Stimulated activated naive CD8-positive, alpha-beta T cell treated with anti-CD3 and anti-CD28 coated beads, Interleukin-15, Interleukin-2, amounts not matched to agents 100 ng/mL and 50 ng/mL, for 24 hours (primary cell): ENCODE data around the gene ZNF213.

Experiments
- H3K27ac Mint-ChIP-seq: one replicate; pipeline ENCODE4 v1.8.0; 2021; ENCODE audit warnings: mild to moderate bottlenecking, mixed read lengths
- H3K27me3 Mint-ChIP-seq: one replicate; pipeline ENCODE4 v1.8.0; 2021; ENCODE audit warnings: mixed read lengths
- H3K36me3 Mint-ChIP-seq: one replicate; pipeline ENCODE4 v1.8.0; 2021; ENCODE audit warnings: low read depth, mixed read lengths
- H3K4me1 Mint-ChIP-seq: one replicate; pipeline ENCODE4 v1.8.0; 2021; ENCODE audit warnings: low read depth, mixed read lengths
- H3K4me3 Mint-ChIP-seq: one replicate; pipeline ENCODE4 v1.8.0; 2021; ENCODE audit warnings: mild to moderate bottlenecking, mixed read lengths
- H3K9me3 Mint-ChIP-seq: one replicate; pipeline ENCODE4 v1.8.0; 2021; ENCODE audit warnings: mixed read lengths

The ZNF213 gene, protein sequence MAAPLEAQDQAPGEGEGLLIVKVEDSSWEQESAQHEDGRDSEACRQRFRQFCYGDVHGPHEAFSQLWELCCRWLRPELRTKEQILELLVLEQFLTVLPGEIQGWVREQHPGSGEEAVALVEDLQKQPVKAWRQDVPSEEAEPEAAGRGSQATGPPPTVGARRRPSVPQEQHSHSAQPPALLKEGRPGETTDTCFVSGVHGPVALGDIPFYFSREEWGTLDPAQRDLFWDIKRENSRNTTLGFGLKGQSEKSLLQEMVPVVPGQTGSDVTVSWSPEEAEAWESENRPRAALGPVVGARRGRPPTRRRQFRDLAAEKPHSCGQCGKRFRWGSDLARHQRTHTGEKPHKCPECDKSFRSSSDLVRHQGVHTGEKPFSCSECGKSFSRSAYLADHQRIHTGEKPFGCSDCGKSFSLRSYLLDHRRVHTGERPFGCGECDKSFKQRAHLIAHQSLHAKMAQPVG

DNA sequence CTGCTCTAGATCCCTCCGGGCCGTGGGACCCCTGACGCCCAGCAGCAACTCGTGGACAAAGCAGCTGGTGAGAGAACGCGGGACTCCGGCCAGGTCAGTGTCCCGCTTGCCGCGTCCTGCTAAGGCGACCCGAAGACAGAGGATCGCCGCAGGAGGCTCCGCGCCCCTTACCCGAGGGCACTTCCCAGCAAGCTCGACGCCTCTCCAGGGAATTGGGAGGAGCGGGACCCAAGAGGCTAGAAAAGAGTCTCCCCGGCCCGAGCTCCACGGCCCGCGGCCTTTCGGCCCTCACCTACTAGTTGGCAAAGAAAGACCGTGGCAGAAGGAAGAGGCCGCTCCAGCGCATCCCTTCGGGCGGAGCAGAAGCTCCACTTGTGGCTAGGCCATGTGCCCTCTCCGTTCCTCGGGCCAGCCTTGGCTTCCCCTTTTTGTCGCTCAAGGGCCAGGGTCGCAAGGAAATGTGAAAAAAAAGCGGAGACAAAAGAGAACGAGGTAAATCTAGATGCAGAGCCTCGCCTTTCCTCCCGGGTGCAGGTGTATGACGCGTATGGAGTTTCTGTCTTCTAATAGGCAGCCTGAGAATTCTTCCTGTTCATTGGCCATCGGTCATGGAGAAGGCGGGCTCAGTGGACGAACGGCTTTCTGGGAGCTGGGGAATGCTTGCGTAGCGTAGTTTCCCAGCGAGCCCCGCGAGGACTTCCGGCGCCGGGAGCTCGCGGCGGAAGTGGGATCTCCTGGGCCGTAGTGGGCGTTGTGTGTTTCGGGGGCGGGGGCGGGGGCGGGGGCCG, at the start of gene ZNF213:
Gene ZNF213 (plus strand): TSS at position 692 of the 788 bp plus-strand sequence. CDS start 2,252 bp downstream, outside the sequence.
- H3K4me1 Mint-ChIP-seq: peaks cover 28% of the 10 kb centered on the region
- peaks cover 11% of the 10 kb centered on the region for H3K36me3 Mint-ChIP-seq
- H3K27ac Mint-ChIP-seq: peak within 1 kb of the TSS; percentile 94

DNA sequence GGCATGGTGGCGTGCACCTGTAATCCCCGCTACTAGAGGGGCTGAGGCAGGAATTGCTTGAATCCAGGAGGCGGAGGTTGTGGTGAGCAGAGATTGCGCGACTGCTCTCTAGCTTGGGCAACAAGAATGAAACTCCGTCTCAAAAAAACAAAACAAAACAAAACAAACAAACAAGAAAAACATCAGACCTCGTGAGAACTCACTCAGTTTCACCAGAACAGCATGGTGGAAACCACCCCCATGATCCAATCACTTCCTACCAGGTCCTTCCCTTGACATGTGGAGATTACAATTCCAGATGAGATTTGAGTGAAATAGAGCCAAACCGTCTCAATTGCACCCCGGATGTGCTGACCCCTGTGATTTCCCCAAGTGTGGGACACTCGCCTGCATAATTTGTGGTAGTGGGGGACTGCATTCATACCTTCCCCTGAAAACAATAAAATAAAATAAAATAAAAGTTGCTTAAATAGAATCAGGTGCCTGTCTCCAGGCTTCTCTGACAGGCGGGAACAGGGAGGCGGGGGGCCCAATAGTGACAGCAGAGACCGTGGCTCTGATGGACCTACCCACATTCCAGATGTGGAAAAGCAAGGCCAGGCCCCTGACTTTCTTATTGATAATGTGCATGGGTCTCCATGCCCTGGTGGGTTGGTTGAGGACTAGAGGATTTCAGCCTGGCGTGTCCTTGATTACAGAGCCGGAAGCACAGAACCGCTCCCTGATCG, 48.8 kb upstream of the ZNF213 start:
- H3K4me3 Mint-ChIP-seq: peak overlapping the region; percentile 35
- no peaks in the 10 kb centered on the region for H3K9me3 Mint-ChIP-seq
- no peaks in the 10 kb centered on the region for H3K27me3 Mint-ChIP-seq
- no peaks in the 10 kb centered on the region for H3K36me3 Mint-ChIP-seq
- H3K4me1 Mint-ChIP-seq: peaks cover 33% of the 10 kb centered on the region
- no peak overlapping the region for H3K27ac Mint-ChIP-seq

More for the DNA sequence above, at the start of gene ZNF213:
- peak within 1 kb of the TSS; percentile 99 for H3K4me3 Mint-ChIP-seq
- H3K27me3 Mint-ChIP-seq: no peaks in the 10 kb centered on the region
- no peaks in the 10 kb centered on the region for H3K9me3 Mint-ChIP-seq

DNA sequence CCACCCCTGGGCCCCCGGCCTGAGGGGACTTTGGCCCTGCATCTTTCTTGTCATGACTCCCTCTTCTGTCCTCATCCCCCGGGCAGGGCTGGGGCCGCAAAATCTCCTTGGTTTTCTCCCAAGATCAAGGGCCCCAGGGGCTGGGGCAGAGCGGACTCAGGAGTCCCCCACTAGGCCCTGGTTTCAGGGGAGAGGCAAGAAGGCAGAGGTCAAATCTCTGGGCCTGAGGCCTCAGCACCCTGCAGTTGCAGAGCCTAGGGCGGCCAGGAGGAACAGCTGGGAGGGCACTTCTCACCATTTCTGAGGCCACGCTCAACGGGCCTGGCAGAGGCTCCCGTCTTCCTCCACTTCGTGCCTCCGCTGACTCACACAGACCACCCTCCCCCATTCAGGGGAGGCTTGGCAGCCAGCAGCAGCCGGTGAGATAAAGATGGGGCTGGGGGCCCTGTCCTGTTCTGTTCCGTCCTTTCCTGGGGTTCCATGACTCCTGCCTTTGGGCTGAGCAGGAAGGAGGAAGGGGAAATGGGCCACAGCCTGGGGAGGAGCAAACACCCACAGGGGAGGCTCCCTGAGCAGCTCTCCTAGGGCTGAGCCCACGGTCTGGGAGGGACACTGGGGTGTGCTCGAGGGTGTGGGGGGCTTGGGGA, 48.1 kb upstream of the ZNF213 start:
- peak overlapping the region; percentile 53 for H3K4me3 Mint-ChIP-seq
- no peaks in the 10 kb centered on the region for H3K9me3 Mint-ChIP-seq
- H3K27me3 Mint-ChIP-seq: no peaks in the 10 kb centered on the region
- no peak overlapping the region for H3K27ac Mint-ChIP-seq
- peaks cover 34% of the 10 kb centered on the region for H3K4me1 Mint-ChIP-seq
- H3K36me3 Mint-ChIP-seq: no peaks in the 10 kb centered on the region

DNA sequence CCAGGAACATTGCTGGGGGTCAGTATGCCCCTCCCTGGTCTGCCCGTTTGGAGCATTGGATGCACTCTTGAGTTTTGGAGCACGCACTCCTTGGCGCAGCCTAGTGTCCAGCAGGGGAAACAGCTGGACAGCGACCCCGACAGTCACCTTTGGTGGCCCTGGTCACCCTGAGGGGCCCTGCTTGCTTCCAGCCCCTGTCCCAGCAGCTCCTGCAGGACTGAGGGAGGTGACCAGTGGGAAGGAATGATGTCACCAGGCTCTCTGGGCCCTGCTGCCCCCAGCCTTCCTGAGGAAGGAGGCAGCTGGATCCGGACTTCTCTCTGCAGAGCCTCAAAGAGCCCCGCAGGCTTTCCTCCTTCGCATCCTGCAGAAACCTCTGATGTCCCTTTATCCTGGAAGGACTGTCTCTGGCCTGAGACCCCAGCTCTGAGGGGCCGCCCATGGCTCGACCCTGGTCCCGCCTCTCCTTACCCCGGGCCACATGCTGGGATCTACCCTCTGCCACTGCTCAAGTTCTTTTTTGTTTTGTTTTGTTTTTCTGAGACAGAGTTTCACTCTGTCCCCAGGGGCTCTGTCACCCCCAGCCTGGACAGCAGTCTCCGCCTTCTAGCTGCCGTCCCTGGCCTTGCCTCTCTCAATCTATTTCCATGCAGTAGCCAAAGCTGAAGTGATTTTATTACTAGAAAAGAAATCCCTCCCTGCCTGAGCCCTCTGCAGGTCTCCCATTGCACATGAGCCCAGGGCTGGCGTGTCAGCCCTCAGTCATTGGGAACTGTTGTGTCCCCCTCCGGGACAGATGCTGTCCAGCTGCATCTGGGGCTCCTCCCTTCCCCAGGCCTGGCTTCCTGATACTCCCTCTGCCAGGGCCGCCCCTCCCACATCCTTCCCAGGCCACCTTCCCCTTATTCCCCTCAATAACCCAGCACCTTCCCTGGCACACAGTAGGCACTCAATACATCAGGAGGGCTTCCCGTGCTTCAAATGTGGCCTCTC, 47.3 kb upstream of the ZNF213 start:
- Mint-ChIP-seq H3K9me3 (no peaks in the 10 kb centered on the region), H3K27me3 (no peaks in the 10 kb centered on the region), H3K4me1 (peaks cover 34% of the 10 kb centered on the region), H3K4me3 (peak overlapping the region; percentile 53), H3K27ac (no peak overlapping the region), H3K36me3 (no peaks in the 10 kb centered on the region)

DNA sequence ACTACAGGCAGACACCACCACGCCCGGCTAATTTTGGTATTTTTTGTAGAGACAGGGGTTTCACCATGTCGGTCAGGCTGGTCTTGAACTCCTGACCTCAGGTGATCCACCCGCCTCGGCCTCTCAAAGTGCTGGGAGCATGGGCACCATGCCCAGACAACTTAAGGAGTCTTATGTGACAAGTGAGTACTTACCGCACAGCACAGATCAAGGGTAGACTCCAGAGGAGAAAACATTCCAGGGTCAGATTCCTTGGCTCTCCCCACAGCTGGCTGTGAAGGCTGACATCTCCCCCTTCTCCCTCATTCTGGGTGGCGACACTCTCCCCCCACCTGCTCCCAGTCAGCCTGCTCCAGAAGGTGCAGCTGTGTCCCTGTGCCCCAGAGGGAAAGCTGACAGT, 46.4 kb upstream of the ZNF213 start:
- no peak overlapping the region for H3K4me3 Mint-ChIP-seq
- no peak overlapping the region for H3K27ac Mint-ChIP-seq

DNA sequence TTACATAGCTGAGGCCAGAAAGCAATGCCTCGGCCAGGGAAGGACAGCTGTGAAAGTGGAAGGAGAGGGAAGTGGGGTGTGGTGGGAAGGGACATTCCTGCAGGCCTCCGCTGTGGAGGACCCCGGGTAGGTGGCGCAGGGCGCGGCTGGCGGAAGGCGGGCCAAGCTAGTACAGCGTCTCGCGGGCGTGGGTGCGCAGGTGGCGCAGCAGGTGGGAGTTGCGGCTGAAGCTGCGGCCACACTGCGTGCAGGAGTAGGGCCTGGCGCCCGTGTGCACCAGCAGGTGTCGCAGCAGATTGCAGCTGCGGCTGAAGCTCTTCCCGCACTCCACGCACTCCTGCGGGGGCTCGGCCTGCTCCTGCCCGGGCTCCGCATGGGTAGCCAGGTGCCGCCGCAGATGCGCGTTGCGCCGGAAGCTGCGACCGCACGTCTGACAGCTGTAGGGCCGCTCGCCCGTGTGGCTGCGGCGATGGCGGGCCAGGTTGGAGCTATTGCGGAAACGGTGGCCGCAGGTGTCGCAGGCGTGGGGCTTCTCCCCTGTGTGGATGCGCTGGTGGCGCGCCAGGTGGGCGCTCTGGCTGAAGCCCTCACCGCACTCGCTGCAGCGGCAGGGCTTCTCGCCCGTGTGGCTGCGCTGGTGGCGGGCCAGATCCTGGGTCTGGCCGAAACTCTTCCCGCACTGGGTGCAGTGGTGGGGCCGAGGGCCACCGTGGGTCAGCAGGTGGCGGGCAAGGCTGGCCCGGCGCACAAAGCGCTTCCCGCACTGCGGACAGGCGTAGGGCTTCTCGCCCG, 45.7 kb upstream of the ZNF213 start:
- Mint-ChIP-seq H3K36me3 (no peaks in the 10 kb centered on the region), H3K27me3 (no peaks in the 10 kb centered on the region), H3K27ac (no peak overlapping the region), H3K4me1 (peaks cover 34% of the 10 kb centered on the region), H3K9me3 (no peaks in the 10 kb centered on the region), H3K4me3 (no peak overlapping the region)

More for the DNA sequence above, 46.4 kb upstream of the ZNF213 start:
- no peaks in the 10 kb centered on the region for H3K36me3 Mint-ChIP-seq
- peaks cover 34% of the 10 kb centered on the region for H3K4me1 Mint-ChIP-seq
- H3K27me3 Mint-ChIP-seq: no peaks in the 10 kb centered on the region
- H3K9me3 Mint-ChIP-seq: no peaks in the 10 kb centered on the region

DNA sequence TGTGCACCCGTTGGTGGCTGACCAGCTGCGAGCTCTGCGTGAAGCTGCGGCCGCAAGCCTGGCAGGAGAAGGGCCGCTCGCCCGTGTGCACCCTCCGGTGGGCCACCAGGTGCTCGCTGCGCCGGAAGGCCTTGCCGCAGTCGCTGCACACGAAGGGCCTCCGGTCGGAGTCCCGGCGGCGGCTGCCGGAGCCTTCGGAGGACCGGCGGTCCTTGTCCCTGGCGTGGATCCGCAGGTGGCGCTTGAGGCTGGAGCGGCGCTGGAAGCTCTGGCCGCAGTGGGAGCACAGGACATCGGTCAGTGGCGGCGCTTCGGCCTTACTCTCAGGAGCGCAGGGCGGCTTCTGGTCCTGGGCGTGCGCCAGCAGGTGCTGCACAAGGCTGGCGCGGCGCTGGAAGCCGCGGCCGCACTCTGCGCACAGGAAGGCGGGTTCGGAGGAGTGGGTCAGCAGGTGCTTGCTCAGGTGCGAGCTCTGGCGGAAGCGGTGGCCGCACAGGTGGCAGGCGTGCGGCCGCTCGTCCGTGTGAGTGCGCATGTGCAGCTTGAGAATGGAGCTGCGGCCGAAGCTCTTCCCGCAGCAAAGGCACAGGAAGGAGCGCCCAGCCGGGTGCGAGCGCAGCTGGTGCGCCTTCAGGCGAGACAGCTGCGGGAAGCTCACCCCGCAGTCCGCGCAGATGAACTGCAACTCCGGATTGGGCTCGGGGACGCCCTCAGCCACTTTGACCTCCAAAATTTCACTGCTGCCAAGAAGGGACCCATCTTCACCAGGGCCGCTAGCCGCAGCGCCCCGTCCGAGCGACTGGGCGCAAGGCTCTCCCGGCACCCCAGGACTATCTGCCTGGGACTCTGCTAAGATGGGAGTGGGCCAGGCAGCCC, 44.9 kb upstream of the ZNF213 start:
- Mint-ChIP-seq H3K36me3 (no peaks in the 10 kb centered on the region), H3K27me3 (no peaks in the 10 kb centered on the region), H3K4me1 (peaks cover 36% of the 10 kb centered on the region), H3K27ac (no peak overlapping the region), H3K9me3 (no peaks in the 10 kb centered on the region), H3K4me3 (no peak overlapping the region)

DNA sequence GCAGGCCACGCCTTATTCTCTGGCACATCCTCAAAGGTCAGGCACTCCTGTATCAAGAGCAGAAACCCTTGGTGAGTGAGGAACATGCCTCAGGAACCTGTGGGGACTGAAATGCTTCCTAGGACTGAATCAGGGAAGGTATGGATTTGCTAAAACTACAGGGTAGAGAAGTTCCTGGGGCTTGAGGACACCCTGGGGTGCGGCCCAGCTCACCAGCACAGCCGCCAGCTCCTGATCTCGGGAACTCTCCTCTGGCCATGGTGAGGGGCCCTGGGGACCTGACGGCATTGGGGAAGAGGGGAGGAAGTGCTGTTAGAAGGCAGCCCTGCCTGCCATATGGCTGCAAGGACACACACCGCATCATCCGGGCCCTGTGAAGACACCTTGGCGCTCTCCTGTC, 43.3 kb upstream of the ZNF213 start:
- H3K9me3 Mint-ChIP-seq: no peaks in the 10 kb centered on the region
- H3K27me3 Mint-ChIP-seq: no peaks in the 10 kb centered on the region
- H3K4me3 Mint-ChIP-seq: no peak overlapping the region
- H3K36me3 Mint-ChIP-seq: no peaks in the 10 kb centered on the region
- H3K27ac Mint-ChIP-seq: no peak overlapping the region
- H3K4me1 Mint-ChIP-seq: peaks cover 40% of the 10 kb centered on the region

DNA sequence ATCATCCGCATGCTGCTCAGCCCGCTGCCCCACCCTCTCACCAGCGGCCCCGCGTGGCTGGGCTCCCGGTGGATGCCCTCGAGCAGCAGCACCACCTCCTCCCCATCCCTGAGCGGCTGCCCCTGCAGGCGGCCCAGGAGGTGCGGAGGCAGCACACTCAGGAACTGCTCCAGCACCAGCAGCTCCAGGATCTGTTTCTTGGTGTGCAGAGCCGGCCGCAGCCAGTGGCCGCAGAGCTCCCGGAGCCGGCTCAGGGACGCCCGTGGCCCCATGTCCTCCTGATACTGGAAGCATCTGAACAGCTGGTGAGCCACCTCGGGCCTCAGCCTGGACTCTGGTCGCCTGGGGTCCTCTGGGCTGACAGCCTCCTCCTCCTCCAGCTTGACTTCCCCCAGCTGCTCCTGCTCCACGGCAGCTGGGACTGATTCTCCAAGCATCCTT, 42.3 kb upstream of the ZNF213 start:
- Mint-ChIP-seq H3K36me3 (no peaks in the 10 kb centered on the region), H3K27me3 (no peaks in the 10 kb centered on the region), H3K27ac (no peak overlapping the region), H3K4me1 (peaks cover 36% of the 10 kb centered on the region), H3K4me3 (no peak overlapping the region), H3K9me3 (no peaks in the 10 kb centered on the region)

DNA sequence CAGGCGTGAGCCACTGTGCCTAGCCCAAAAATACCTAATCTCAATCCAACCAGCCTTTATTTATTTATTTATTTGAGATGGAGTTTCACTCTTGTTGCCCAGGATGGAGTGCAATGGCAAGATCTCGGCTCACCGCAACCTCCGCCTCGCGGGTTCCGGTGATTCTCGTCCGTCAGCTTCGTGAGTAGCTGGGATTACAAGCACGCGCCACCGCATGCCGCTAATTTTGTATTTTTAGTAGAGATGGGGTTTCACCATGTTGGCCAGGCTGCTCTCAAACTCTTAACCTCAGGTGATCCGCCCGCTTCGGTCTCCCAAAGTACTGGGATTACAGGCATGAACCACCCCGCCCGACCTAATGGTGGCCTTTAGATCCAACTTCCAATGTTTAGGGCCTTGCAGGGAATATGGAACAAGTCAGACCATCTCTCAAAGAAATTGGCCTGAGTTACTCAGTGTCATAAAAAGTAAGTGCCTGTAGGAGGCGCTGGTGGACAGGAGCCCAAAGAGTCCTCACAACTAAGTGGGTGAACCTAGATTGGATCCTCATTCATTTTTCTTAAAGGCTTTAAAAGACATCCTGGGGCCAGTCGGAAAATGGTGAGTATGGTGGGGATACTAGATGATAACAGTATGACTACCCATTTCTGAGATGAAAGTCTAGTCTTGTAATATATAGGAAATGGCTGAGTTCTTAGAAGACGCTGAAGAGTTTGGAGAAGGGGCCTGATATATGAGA, 40.4 kb upstream of the ZNF213 start:
- peak overlapping the region; percentile 36 for H3K27ac Mint-ChIP-seq
- no peak overlapping the region for H3K4me3 Mint-ChIP-seq
- H3K4me1 Mint-ChIP-seq: peaks cover 23% of the 10 kb centered on the region
- H3K36me3 Mint-ChIP-seq: no peaks in the 10 kb centered on the region
- H3K27me3 Mint-ChIP-seq: no peaks in the 10 kb centered on the region
- H3K9me3 Mint-ChIP-seq: no peaks in the 10 kb centered on the region

DNA sequence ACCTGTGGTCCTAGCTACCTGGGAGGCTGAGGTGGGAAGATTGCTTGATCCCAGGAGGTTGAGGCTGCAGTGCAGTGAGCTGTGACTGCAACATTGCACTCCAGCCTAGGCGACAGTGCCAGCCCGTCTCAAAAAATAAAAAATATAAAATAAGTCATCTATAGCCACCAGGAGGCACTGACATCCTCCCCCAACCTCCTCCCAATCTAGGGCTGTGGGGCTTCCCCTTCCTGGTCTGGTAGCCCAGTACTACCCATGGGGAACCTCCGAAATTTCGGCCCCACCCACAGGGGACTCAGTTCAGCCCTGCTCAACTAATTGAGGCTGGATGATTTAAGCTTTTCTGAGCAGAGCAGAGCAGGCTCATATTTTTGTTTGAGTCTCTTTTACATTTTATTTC, 39.0 kb upstream of the ZNF213 start:
- Mint-ChIP-seq H3K27me3 (no peaks in the 10 kb centered on the region), H3K9me3 (no peaks in the 10 kb centered on the region), H3K4me1 (peaks cover 31% of the 10 kb centered on the region), H3K27ac (no peak overlapping the region), H3K36me3 (no peaks in the 10 kb centered on the region), H3K4me3 (no peak overlapping the region)

DNA sequence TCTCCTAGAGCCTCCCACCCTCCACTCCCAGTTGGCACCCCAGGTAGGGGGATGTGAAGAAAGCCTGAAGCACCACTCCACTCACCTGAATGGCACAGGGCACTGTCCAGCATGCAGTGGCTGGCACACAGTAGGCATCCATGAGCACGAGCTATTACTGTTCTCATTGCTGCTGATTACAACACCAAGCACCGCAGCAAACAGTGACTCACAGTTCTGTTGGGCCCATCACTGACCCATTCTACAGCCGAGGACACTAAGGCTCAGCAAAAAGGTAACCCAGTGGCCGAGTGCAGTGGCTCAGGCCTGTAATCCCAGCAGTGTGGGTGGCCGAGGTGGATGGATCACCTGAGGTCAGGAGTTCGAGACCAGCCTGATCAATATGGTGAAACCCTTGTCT, 38.5 kb upstream of the ZNF213 start:
- H3K27me3 Mint-ChIP-seq: no peaks in the 10 kb centered on the region
- no peak overlapping the region for H3K27ac Mint-ChIP-seq
- H3K4me3 Mint-ChIP-seq: no peak overlapping the region
- no peaks in the 10 kb centered on the region for H3K9me3 Mint-ChIP-seq
- H3K4me1 Mint-ChIP-seq: peaks cover 31% of the 10 kb centered on the region
- H3K36me3 Mint-ChIP-seq: no peaks in the 10 kb centered on the region
